PC-9 (cell line): Measurements from ENCODE around the gene RAB36. TPM values are rescaled to one million over a fixed set of nuclear protein-coding genes. Genes with fewer than 3 reads are reported as not detected.

Source experiments
- BruUV-seq: library from RNA; stranded (reverse); fragments of 400-500 nt; replicated peaks from 2 replicates; lab custom pipeline; 2021; lab: Mats Ljungman, UMichigan
- CTCF ChIA-PET: fragments of 300-600 bp; sonication (Branson Sonifier 250); formaldehyde crosslinking; loops from one replicate; lab custom pipeline; 2022; ENCODE audit warnings: antibody characterized with exemption; lab: Charles Lee
- POLR2A ChIA-PET: fragments of 300-600 bp; sonication (Branson Sonifier 250); formaldehyde crosslinking; loops from one replicate; lab custom pipeline; 2022; ENCODE audit warnings: antibody characterized with exemption; ENCODE audit not compliant: unreplicated experiment; lab: Charles Lee
- DNase-seq, 2 experiments: peaks; one replicate each; pipeline versions ENCODE4 v3.0.0 to v3.0.0-alpha.2; 2015 to 2022; ENCODE audit warnings: mixed read lengths in 1 of 2
- H2AFZ ChIP-seq: fragments of 200-600 bp; sonication (generic); 2 replicates; pipeline ENCODE4 v1.8.1; 2017; ENCODE audit warnings: antibody characterized with exemption
- H3F3A ChIP-seq: fragments of 200-600 bp; sonication (generic); 2 replicates; pipeline ENCODE4 v1.8.1; 2017; ENCODE audit warnings: antibody characterized with exemption, mild to moderate bottlenecking, low read depth; ENCODE audit not compliant: insufficient read depth
- H3K27ac ChIP-seq: fragments of 200-600 bp; sonication (generic); 2 replicates; pipeline ENCODE4 v1.6.1; 2016; ENCODE audit warnings: mixed run types
- H3K27me3 ChIP-seq: fragments of 200-600 bp; sonication (generic); 2 replicates; pipeline ENCODE4 v1.6.1; 2016; ENCODE audit warnings: low read depth, mixed run types; ENCODE audit not compliant: insufficient read depth
- H3K36me3 ChIP-seq: fragments of 200-600 bp; sonication (generic); 2 replicates; pipeline ENCODE4 v1.6.1; 2016; ENCODE audit warnings: low read depth, mixed run types
- H3K4me1 ChIP-seq: fragments of 200-600 bp; sonication (generic); replicated peaks from 2 replicates; pipeline ENCODE4 v1.6.1; 2016; ENCODE audit warnings: mixed run types; ENCODE audit not compliant: insufficient read depth
- H3K4me2 ChIP-seq: fragments of 200-600 bp; sonication (generic); 2 replicates; pipeline ENCODE4 v1.6.1; 2017; ENCODE audit warnings: mixed run types
- H3K4me3 ChIP-seq: fragments of 200-600 bp; sonication (generic); 2 replicates; pipeline ENCODE4 v1.6.1; 2016; ENCODE audit warnings: mixed run types
- H3K79me2 ChIP-seq: fragments of 200-600 bp; sonication (generic); 2 replicates; pipeline ENCODE4 v1.6.1; 2017; ENCODE audit warnings: low read depth, mixed run types
- H3K9me2 ChIP-seq: fragments of 200-600 bp; sonication (generic); 2 replicates; pipeline ENCODE4 v1.8.1; 2017; ENCODE audit warnings: mild to moderate bottlenecking; ENCODE audit not compliant: insufficient read depth
- H3K9me3 ChIP-seq: fragments of 200-600 bp; sonication (generic); 2 replicates; pipeline ENCODE4 v1.8.1; 2016; ENCODE audit warnings: low read depth; ENCODE audit not compliant: insufficient read depth
- H4K20me1 ChIP-seq: fragments of 200-600 bp; sonication (generic); 2 replicates; pipeline ENCODE4 v1.8.1; 2017; ENCODE audit not compliant: insufficient read depth
- EZH2 ChIP-seq: fragments of 200-600 bp; sonication (generic); IDR thresholded peaks from 2 replicates; pipeline ENCODE4 v1.8.0; 2017; ENCODE audit warnings: antibody characterized with exemption, low read depth
- intact Hi-C: fragments of 100-400 bp; cut with micrococcal nuclease; formaldehyde crosslinking; loops from one replicate; pipeline ENCODE4 v1.10.0; 2022; ENCODE audit not compliant: unreplicated experiment
- total RNA-seq: library from RNA; stranded (reverse); gene quantifications from 2 replicates; pipeline ENCODE4 v1.2.3, GENCODE V29; 2021
- TF ChIP-seq, protein P1 (sequence below): fragments of 200-600 bp; sonication (generic); conservative IDR thresholded peaks from 2 replicates; pipeline ENCODE4 v1.6.1; 2017; ENCODE audit warnings: mixed run types, antibody characterized with exemption, mild to moderate bottlenecking, moderate library complexity

The RAB36 gene
- total RNA-seq, 1 experiment from 2014 or later: 6.8 TPM

DNA sequence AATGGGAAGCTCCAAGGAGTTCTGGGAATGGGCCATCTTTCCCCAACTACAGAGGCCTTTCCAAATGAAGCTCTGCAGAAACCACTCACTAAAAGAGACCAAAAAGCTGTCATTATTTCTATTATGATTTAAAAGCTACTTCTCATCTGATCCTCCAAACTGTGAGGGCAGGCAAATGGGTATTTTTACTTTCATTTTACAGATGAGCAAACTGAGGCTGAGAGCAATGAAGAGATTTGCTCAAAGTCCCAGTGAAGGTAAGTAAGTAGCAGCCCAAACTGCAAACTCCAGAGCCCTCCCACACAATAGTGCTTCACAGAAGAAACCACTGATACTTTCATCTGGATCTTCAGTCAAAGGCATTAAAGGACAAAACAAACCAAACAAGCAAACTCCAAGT is 4.9 kb upstream of the RAB36 start:
- ChIA-PET CTCF (no interaction called here), POLR2A (no interaction called here)
- no peaks in the 10 kb centered on the region for H3K9me2 ChIP-seq
- no peak overlapping the region for H3K4me2 ChIP-seq
- no peaks in the 10 kb centered on the region for H3K9me3 ChIP-seq
- TF ChIP-seq, protein P1, sequence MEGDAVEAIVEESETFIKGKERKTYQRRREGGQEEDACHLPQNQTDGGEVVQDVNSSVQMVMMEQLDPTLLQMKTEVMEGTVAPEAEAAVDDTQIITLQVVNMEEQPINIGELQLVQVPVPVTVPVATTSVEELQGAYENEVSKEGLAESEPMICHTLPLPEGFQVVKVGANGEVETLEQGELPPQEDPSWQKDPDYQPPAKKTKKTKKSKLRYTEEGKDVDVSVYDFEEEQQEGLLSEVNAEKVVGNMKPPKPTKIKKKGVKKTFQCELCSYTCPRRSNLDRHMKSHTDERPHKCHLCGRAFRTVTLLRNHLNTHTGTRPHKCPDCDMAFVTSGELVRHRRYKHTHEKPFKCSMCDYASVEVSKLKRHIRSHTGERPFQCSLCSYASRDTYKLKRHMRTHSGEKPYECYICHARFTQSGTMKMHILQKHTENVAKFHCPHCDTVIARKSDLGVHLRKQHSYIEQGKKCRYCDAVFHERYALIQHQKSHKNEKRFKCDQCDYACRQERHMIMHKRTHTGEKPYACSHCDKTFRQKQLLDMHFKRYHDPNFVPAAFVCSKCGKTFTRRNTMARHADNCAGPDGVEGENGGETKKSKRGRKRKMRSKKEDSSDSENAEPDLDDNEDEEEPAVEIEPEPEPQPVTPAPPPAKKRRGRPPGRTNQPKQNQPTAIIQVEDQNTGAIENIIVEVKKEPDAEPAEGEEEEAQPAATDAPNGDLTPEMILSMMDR: no peak
- TF ChIP-seq EZH2: no peak
- no peak overlapping the region for H2AFZ ChIP-seq
- no peak overlapping the region for H3K4me3 ChIP-seq
- no peak for DNase-seq
- peaks cover 9% of the 10 kb centered on the region; the same call in 1 of the 2 replicates for H3K4me1 ChIP-seq
- no peaks in the 10 kb centered on the region for H3K36me3 ChIP-seq
- 0 out of 2 replicates have a peak, but pooled peaks cover 4% of the 10 kb centered on the region for H3F3A ChIP-seq
- no peaks in the 10 kb centered on the region for H4K20me1 ChIP-seq
- no peaks in the 10 kb centered on the region for H3K79me2 ChIP-seq
- no peak overlapping the region for H3K27ac ChIP-seq
- intact Hi-C loops: no loop called here
- no peaks in the 10 kb centered on the region for H3K27me3 ChIP-seq
- no TSS peak for BruUV-seq

DNA sequence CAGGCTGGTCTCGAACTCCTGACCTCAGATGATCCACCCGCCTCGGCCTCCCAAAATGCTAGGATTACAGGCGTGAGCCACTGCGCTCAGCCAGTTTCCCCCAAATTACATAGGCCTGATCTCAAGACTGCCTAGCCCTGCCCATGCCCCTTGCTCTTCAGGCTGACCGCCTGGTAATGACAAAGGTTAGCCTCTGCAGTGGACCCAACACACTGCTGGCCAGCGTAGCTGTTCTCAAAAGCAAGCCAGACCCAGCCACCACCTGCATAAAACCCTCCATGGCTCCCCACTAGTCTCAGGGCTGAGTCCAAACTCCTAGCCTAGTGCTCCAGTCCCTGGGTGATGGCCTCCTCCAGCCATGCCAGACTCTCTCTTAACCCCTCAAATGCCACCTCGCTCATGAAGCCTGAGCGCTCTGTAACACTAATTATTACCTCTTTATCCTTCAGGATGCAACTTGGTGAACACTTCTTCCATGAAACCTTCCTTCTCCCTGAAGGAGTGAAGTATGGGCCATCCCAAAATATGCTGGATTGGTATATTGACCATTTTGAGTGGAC is 2.7 kb upstream of the RAB36 start:
- H3K4me3 ChIP-seq: no peak overlapping the region; the same call in 1 of the 2 replicates
- peak overlapping the region; percentile 71 for H3K4me2 ChIP-seq
- POLR2A ChIA-PET: interaction anchor here (0.7 kb wide), 1 partner anchor 83 kb away, joined by 7 read pairs; no protein-coding TSS in a partner anchor
- H3K36me3 ChIP-seq: no peaks in the 10 kb centered on the region
- H2AFZ ChIP-seq: 0 out of 2 replicates have a peak overlapping the region, but pooled peaks have one; percentile 12
- peaks cover 16% of the 10 kb centered on the region for H3K4me1 ChIP-seq
- no peak overlapping the region for H3K27ac ChIP-seq
- CTCF ChIA-PET: interaction anchor here (0.5 kb wide), 1 partner anchor 589 kb away, joined by 3 read pairs; no protein-coding TSS in a partner anchor
- intact Hi-C loops: no loop called here
- H3K79me2 ChIP-seq: no peaks in the 10 kb centered on the region
- no peak for DNase-seq
- no peaks in the 10 kb centered on the region for H3K9me2 ChIP-seq
- H4K20me1 ChIP-seq: no peaks in the 10 kb centered on the region
- no peak for TF ChIP-seq EZH2
- TF ChIP-seq, protein P1: no peak
- peaks cover 11% of the 10 kb centered on the region; the same call in 1 of the 2 replicates for H3F3A ChIP-seq
- no peaks in the 10 kb centered on the region for H3K27me3 ChIP-seq
- H3K9me3 ChIP-seq: no peaks in the 10 kb centered on the region
- BruUV-seq: no TSS peak

DNA sequence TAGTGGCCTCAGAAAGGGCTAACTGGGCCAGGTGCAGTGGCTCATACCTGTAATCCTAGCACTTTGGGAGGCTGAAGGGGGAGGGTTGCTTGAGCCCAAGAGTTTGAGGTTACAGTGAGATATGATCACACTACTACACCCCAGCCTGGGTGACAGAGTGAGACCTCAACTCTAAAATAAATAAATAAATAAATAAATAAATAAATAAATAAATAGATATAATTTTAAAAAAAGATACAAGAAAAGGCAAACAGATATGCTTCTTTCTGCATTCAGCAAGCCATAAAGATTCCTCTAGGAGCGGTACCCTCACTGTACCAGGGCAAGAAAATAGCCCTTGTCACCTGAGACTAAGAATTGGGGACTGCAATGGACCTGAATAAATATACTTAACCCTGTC is 2.2 kb upstream of the RAB36 start:
- no peaks in the 10 kb centered on the region for H3K36me3 ChIP-seq
- peaks cover 15% of the 10 kb centered on the region; the same call in 1 of the 2 replicates for H3F3A ChIP-seq
- no peaks in the 10 kb centered on the region for H3K27me3 ChIP-seq
- no peak overlapping the region for H2AFZ ChIP-seq
- ChIA-PET POLR2A (no interaction called here), CTCF (no interaction called here)
- no peak for TF ChIP-seq EZH2
- TF ChIP-seq, protein P1: no peak
- H3K9me3 ChIP-seq: no peaks in the 10 kb centered on the region
- peaks cover 21% of the 10 kb centered on the region for H3K4me1 ChIP-seq
- no peaks in the 10 kb centered on the region for H4K20me1 ChIP-seq
- intact Hi-C loops: no loop called here
- BruUV-seq: no TSS peak
- no peak overlapping the region for H3K4me2 ChIP-seq
- H3K27ac ChIP-seq: no peak overlapping the region
- no peak for DNase-seq
- H3K79me2 ChIP-seq: no peaks in the 10 kb centered on the region
- H3K9me2 ChIP-seq: no peaks in the 10 kb centered on the region
- H3K4me3 ChIP-seq: no peak overlapping the region
